IPS-18c (cell line): ENCODE data around the gene COA1.
"Not testable (repeated sequence)": the region's sequence is repeated elsewhere in the genome, so short reads cannot be mapped to it uniquely, and the experiment has no call there.

Experiments used
- H3K4me3 ChIP-seq: 2 replicates; pipeline ENCODE4 v1.7.0; 2013; ENCODE audit warnings: low read depth, mild to moderate bottlenecking, low read length, moderate library complexity; ENCODE audit not compliant: insufficient read depth
- H3K9me3 ChIP-seq: one replicate; pipeline ENCODE4 v1.6.1; 2013; ENCODE audit warnings: mild to moderate bottlenecking, low read length, moderate library complexity; ENCODE audit not compliant: control insufficient read depth, insufficient read depth

The COA1 gene

DNA sequence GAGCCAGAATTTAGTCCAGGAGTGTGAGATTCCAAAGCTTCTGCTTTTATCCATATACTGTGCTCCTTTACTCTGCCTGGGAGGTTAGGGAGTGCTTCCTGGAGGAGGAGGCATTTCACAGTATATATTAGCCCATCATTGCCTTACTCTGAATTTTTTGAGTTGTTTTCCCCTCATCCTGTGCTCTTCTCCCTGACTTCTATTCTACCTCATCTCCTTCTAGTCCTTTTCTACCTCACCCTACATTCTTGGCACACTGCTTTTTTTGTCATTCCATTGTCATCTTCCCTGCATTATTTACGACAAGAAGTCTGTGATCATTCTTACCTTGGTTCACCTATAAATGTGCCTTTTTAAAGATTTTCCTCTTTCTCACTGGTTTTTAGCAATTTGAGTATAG is 125.1 kb downstream of the COA1 start:
- Histone ChIP-seq H3K4me3 (no peak overlapping the region), H3K9me3 (no peaks in the 10 kb centered on the region)

DNA sequence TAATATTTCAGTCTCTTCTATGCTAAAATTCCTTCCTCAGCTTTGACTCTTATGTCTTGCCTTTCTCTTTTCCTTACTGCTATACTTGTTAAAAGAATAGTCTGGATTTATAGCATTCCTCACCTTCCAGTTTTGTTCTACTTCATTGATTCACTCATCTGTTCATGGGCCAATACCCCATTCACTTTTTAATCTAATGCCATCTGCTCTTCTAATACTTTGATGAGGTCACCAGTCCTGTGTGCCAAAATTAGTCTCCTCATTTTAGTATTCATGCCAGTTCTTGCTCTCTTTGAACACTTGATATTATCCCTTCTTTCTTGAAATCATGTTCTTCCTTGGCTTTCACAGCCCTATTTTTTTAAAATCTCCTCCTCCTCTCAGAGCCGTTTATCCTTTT is 127.1 kb downstream of the COA1 start:
- H3K9me3 ChIP-seq: no peaks in the 10 kb centered on the region
- no peak overlapping the region for H3K4me3 ChIP-seq

- Histone ChIP-seq H3K4me3 (no peak overlapping the region), H3K9me3 (no peaks in the 10 kb centered on the region)
These were observed 129.3 kb downstream of the COA1 start for GRCh38 chr7:43600056-43600455.

GRCh38 chr7:43596426-43596825 is 132.9 kb downstream of the COA1 start:
- H3K4me3 ChIP-seq, H3K9me3 ChIP-seq: not testable (repeated sequence)

- Histone ChIP-seq H3K9me3 (no peaks in the 10 kb centered on the region), H3K4me3 (no peak overlapping the region)
These were observed 135.3 kb downstream of the COA1 start for GRCh38 chr7:43594020-43594419.

DNA sequence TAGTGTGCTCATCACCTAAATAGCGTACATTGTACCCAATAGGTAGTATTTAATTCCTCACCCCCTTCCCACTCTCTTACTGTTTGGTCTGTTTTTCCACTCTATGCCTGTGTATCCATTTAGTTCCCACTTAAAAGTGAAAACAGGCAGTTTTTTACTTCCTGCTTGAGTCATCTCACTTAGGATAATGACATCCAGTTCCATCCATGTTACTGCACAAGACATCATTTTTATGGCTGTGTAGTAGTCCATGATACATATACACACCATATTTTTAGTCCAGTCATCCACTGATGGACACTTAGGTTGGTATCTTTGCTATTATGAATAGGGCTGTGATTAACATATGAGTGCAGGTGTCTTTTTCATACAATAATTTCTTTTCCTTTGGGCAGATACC is 136.3 kb downstream of the COA1 start:
- Histone ChIP-seq H3K4me3 (no peak overlapping the region), H3K9me3 (no peaks in the 10 kb centered on the region)

DNA sequence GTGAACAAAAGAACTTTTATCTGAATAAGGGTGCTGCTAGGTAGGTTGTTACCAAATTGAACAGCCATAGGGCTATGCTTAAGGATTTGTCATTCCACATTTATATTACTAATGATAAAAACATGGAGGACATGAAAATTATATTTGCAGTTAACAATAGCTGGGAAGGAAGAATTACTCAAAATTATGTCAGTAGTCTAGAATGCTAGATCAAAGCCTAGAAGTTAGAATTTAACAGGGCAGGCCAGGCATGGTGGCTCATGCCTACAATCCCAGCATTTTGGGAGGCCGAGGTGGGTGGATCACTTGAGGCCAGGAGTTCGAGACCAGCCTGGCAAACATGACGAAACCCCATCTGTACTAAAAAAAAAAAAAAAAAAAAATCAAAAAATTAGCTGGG is 137.0 kb downstream of the COA1 start:
- no peak overlapping the region for H3K4me3 ChIP-seq
- H3K9me3 ChIP-seq: no peaks in the 10 kb centered on the region

DNA sequence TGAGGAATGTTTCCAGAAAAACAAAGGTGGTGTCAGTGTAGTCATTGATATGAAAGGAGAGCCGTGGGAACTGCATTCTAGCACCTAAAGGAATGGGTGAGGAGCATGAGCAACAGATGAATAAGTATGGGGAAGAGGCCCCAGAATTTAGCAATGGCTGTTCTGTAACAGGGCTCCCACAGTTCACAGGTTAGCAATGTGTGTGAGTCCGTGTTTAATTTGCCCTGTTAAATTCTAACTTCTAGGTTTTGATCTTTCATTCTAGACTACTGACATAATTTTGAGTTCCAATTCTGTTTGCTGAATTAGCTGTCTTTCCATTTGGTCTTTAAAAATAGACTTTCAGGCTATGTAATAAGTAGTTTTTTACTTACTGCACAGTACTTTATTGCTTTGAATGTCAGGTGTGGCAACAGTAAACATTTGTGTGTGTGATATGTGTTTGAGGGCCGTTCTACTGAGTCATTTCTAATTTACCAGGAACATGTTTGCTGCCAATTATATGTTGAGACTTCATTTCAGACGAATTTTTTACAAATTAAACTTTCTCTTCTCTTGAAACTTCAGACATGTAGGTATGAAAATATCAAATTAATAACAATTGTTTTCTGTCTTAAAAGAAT is 137.7 kb downstream of the COA1 start:
- no peak overlapping the region for H3K4me3 ChIP-seq
- no peaks in the 10 kb centered on the region for H3K9me3 ChIP-seq

- no peak overlapping the region for H3K4me3 ChIP-seq
- H3K9me3 ChIP-seq: no peaks in the 10 kb centered on the region
These were observed 138.3 kb downstream of the COA1 start for GRCh38 chr7:43590862-43591557.

GRCh38 chr7:43589728-43590127 is 139.6 kb downstream of the COA1 start:
- no peak overlapping the region for H3K4me3 ChIP-seq
- no peaks in the 10 kb centered on the region for H3K9me3 ChIP-seq
